ENCODE data around the gene STARD3NL.
"Not testable (repeated sequence)": the region's sequence is repeated elsewhere in the genome, so short reads cannot be mapped to it uniquely, and the experiment has no call there.

STARD3NL gene

DNA sequence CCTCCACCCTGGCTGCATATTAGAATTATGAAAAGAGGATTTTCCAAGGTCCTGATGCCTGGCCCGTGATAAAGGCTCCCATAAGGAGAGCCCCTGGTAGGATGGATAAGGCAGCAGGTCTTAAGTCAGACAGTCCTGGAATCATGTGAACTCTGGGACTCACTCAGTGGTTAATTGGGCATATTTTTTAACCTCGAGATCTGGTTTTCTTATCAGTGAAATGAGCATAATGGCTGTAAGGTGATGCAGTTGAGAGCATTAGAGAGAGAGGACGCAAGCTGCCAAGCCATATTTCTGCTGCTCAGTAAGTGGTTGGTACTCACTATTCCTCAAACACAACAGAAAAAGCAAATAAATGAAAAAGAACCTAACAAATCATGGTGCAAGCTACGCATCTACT lies 57.6 kb downstream of the STARD3NL start:
- CTCF ChIA-PET: interaction anchor here (1.3 to 4.8 kb wide), 5 partner anchors 14 to 134 kb away, joined by 3 to 27 read pairs (median 13); no protein-coding TSS in a partner anchor
- DNase-seq (ENCODE audit: extremely low spot score): no peak
- POLR2A ChIA-PET: no interaction called here
- TF ChIP-seq, protein P1, sequence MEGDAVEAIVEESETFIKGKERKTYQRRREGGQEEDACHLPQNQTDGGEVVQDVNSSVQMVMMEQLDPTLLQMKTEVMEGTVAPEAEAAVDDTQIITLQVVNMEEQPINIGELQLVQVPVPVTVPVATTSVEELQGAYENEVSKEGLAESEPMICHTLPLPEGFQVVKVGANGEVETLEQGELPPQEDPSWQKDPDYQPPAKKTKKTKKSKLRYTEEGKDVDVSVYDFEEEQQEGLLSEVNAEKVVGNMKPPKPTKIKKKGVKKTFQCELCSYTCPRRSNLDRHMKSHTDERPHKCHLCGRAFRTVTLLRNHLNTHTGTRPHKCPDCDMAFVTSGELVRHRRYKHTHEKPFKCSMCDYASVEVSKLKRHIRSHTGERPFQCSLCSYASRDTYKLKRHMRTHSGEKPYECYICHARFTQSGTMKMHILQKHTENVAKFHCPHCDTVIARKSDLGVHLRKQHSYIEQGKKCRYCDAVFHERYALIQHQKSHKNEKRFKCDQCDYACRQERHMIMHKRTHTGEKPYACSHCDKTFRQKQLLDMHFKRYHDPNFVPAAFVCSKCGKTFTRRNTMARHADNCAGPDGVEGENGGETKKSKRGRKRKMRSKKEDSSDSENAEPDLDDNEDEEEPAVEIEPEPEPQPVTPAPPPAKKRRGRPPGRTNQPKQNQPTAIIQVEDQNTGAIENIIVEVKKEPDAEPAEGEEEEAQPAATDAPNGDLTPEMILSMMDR (IDR thresholded peaks at IDR 0.05; ENCODE audit: control extremely low read depth, extremely low read depth, low read depth, missing control alignments): no peak

DNA sequence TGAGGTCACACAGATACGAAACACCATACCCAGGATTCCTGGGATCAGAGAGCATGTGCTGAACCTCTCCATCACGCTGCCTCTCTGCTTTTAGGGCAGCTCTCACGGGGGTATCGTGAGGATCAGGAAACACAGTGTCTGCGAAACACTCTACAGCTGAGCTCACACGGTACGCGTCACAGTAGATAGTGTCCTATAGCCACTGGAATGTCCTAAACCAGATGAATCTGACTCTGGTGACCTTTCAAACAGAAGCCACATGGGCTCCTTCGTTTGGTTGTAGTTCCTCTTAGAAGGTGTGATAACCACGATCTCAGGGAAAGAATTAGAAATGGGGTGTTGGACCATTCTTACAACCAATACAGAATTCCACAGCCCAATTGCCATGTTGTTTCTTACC lies 61.1 kb downstream of the STARD3NL start:
- CTCF ChIA-PET; DNase-seq (ENCODE audit: extremely low spot score); POLR2A ChIA-PET: not testable (repeated sequence)

DNA sequence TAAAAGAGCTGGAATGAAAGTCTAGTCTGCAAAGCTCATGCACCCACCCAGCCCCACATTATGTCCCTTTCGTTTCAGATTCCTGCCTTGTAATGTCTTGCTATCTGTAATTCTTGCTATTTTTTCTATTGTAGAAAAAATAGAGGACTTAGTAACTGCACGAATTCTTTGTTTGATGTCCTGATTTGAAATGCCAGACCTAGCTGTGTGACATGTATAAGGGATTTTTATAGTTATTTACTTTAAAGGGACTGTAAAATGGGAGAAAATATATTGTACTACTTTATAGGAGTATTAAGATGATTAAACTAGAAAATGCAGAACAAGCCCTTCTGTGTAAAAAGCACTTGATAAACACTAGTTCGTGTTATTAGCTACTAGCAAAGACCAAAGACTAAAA lies 63.0 kb downstream of the STARD3NL start:
- CTCF ChIA-PET: interaction anchor here (1.1 to 1.5 kb wide), 3 partner anchors 25 to 123 kb away, joined by 3 to 6 read pairs (median 3); no protein-coding TSS in a partner anchor

DNA sequence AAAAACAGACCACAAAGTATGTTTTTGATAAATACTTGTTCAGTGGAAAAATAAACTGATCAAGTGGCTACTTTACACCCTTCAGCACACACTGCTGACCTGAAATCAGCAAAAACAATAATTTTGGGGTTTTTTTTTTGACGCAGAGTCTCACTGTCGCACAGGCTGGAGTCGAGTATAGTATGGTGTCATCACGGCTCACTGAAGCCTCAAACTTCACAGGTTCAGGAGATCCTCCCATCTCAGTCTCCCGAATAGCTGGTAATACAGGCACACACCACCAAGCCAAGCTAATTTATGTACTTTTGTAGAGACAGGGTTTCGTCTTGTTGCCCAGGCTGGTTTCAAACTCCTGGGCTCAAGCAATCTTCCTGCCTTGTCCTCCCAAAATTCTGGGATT lies 64.8 kb downstream of the STARD3NL start:
- POLR2A ChIA-PET: no interaction called here
- CTCF ChIA-PET: no interaction called here
- TF ChIP-seq, protein P1 (IDR thresholded peaks at IDR 0.05; ENCODE audit: control extremely low read depth, extremely low read depth, low read depth, missing control alignments): no peak
- no peak for DNase-seq (ENCODE audit: extremely low spot score)

More for the DNA sequence above, 63.0 kb downstream of the STARD3NL start:
- POLR2A ChIA-PET: no interaction called here
- TF ChIP-seq, protein P1 (IDR thresholded peaks at IDR 0.05; ENCODE audit: control extremely low read depth, extremely low read depth, low read depth, missing control alignments): no peak
- DNase-seq (ENCODE audit: extremely low spot score): no peak

DNA sequence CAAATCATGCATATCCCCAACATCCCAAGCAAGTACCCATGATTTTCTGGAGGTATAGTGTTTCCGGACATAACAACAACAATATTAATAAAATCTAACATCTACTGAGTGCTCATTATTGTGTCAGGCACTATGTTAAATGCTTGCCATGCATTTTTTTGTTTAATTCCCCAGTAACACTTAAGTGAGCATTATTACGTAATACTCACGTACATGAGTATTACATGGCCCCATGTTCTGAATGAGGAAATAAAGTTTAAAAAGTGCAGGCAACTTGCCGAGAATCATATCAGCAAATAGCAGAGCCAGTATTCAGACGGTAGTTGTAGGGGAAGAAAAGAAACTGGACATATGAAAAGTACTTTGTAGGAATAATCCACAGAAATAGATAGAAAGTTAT lies 65.3 kb downstream of the STARD3NL start:
- CTCF ChIA-PET: interaction anchor here (1.2 kb wide), 1 partner anchor 127 kb away, joined by 3 read pairs; no protein-coding TSS in a partner anchor
- not testable (repeated sequence) for DNase-seq (ENCODE audit: extremely low spot score)

DNA sequence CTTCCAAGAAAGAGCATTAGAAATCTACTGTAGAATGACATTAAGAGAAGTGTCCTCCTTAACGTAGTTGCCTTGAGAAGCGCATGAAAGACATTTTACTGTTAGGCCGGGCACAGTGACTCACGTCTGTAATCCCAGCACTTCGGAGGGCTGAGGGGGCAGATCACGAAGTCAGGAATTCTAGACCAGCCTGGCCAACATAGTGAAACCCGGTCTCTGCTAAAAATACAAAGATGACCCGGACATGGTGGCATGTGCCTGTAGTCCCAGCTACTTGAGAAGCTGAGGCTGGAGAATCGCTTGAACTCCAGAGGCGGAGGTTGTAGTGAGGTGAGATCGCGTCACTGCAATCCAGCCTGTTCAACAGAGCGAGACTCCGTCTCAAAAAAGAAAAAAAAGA lies 66.5 kb downstream of the STARD3NL start:
- ChIA-PET POLR2A (no interaction called here), CTCF (interaction anchor here (1.2 kb wide), 1 partner anchor 126 kb away, joined by 3 read pairs; no protein-coding TSS in a partner anchor)
- TF ChIP-seq, protein P1 (IDR thresholded peaks at IDR 0.05; ENCODE audit: control extremely low read depth, extremely low read depth, low read depth, missing control alignments): no peak
- no peak for DNase-seq (ENCODE audit: extremely low spot score)

More for the DNA sequence above, 65.3 kb downstream of the STARD3NL start:
- POLR2A ChIA-PET: not testable (repeated sequence)

DNA sequence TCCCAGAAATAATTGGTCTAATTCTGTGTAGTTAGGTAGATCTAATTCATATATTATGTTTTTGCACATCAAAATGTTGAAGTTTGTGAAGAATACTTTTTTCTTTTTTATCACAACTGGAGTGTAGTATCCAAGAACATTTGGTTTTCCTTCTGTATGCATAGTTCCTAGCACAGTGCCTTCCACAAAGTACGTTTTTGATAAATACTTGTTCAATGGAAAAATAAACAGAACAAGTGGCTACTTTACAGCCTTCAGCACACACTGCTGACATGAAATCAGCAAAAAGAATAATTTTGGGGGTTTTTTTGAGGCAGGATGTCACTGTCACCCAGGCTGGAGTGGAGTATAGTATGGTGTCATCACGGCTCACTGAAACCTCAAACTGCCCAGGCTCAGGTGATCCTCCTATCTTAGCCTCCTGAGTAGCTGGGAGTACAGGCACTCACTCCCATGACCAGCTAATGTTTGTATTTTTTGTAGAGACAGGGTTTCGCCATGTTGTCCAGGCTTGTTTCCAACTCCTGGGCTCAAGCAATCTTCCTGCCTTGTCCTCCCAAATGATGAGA lies 67.4 kb downstream of the STARD3NL start:
- DNase-seq (ENCODE audit: extremely low spot score): no peak
- TF ChIP-seq, protein P1 (IDR thresholded peaks at IDR 0.05; ENCODE audit: control extremely low read depth, extremely low read depth, low read depth, missing control alignments): no peak
- POLR2A ChIA-PET: no interaction called here
- CTCF ChIA-PET: interaction anchor here (0.7 to 1.5 kb wide), 3 partner anchors 23 to 90 kb away, joined by 3 to 5 read pairs (median 4); no protein-coding TSS in a partner anchor
